ENCODE data around the gene DLL1.

DNA sequence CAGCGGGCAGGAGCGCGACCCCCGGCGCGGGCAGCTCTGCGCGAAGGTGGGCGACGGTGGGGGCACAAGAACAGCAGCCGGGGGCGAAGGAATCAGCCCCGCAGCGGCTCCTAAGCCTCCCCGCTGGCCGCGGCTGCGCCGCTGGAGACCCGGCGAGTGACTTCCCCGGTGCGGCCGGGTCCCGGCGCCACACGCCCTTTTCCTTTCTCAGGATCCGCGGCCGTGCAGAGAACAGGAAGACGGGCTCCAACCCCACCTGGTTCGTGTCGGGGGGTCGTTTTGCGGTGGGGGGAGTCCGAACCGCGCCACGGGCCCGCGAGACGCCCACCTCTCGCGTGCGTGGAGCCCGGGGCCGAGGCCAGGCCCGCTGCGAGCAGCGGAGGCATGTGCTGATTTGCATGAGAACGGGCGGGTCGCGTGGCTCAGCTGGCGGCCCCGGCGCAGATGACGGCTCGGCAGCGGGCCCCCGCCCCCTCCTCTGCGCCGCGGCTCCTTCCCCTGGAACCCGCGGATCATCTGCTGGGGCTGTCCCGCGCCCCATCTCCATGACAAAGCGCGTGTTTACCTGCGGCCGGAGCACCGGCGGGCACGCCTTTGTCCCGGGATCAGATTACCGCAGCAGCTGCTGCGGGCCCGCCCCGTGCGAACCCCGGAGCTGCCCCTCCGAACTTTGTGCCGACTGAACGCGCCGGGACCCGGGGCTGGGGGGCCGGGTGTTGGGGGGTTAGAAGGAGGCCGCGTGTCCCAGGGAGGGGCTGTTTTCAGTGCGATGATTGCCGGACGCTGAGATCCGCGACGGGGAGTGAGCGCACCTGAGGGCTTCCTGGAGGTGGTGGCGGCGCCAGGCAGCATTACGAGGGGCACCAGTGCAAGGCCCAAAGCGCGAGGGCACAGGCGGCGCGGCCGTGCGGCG lies 4.9 kb upstream of the DLL1 start:
- TF ChIP-seq, protein P1, sequence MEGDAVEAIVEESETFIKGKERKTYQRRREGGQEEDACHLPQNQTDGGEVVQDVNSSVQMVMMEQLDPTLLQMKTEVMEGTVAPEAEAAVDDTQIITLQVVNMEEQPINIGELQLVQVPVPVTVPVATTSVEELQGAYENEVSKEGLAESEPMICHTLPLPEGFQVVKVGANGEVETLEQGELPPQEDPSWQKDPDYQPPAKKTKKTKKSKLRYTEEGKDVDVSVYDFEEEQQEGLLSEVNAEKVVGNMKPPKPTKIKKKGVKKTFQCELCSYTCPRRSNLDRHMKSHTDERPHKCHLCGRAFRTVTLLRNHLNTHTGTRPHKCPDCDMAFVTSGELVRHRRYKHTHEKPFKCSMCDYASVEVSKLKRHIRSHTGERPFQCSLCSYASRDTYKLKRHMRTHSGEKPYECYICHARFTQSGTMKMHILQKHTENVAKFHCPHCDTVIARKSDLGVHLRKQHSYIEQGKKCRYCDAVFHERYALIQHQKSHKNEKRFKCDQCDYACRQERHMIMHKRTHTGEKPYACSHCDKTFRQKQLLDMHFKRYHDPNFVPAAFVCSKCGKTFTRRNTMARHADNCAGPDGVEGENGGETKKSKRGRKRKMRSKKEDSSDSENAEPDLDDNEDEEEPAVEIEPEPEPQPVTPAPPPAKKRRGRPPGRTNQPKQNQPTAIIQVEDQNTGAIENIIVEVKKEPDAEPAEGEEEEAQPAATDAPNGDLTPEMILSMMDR (IDR thresholded peaks at IDR 0.05; ENCODE audit: low read depth, low read length): no peak
- TF ChIP-seq EZH2phosphoT487 (IDR thresholded peaks at IDR 0.05; ENCODE audit: low read depth): no peak

Data from OCI-LY3 (cell line).